ENCODE data around the gene TEX54. TPM values are rescaled to one million over a fixed set of nuclear protein-coding genes. Genes with fewer than 3 reads are reported as not detected.

TEX54 gene
- total RNA-seq, 4 donors from 2014 or later: not detected

GRCh38 chr11:62801071-62801470 is 31.6 kb downstream of the TEX54 start:
- peaks cover 0 to 73% (median 0%) of the 10 kb centered on the region in 3 donors for H3K36me3 ChIP-seq
- no peak overlapping the region for H3K27ac ChIP-seq
- no peak for TF ChIP-seq CTCF (IDR thresholded peaks at IDR 0.05)
- no peak for TF ChIP-seq POLR2A (IDR thresholded peaks at IDR 0.05)
- H3K27me3 ChIP-seq: no peaks in the 10 kb centered on the region
- DNase-seq: no peak
- no peak overlapping the region for H3K4me3 ChIP-seq
- H3K9me3 ChIP-seq: no peaks in the 10 kb centered on the region
- H3K4me1 ChIP-seq: peaks cover 0 to 10% (median 6%) of the 10 kb centered on the region in 4 donors

- no peaks in the 10 kb centered on the region for H3K9me3 ChIP-seq
- peaks cover 0 to 10% (median 5%) of the 10 kb centered on the region in 4 donors for H3K4me1 ChIP-seq
- H3K36me3 ChIP-seq: peaks cover 0 to 89% (median 2%) of the 10 kb centered on the region in 3 donors
- H3K4me3 ChIP-seq: no peak overlapping the region
- DNase-seq: no peak
- TF ChIP-seq POLR2A (IDR thresholded peaks at IDR 0.05): no peak
- TF ChIP-seq CTCF (IDR thresholded peaks at IDR 0.05): no peak
- H3K27ac ChIP-seq: no peak overlapping the region
- H3K27me3 ChIP-seq: no peaks in the 10 kb centered on the region
These were observed 33.2 kb downstream of the TEX54 start for GRCh38 chr11:62799486-62799885.

- DNase-seq: no peak
- no peak for TF ChIP-seq POLR2A (IDR thresholded peaks at IDR 0.05)
- no peak overlapping the region for H3K4me3 ChIP-seq
- H3K27ac ChIP-seq: no peak overlapping the region
- no peaks in the 10 kb centered on the region for H3K9me3 ChIP-seq
- peaks cover 0 to 93% (median 2%) of the 10 kb centered on the region in 3 donors for H3K36me3 ChIP-seq
- peaks cover 2 to 10% (median 6%) of the 10 kb centered on the region in 4 donors for H3K4me1 ChIP-seq
- H3K27me3 ChIP-seq: no peaks in the 10 kb centered on the region
These were observed 36.4 kb downstream of the TEX54 start for GRCh38 chr11:62796281-62796680.

GRCh38 chr11:62794201-62794775 is 38.4 kb downstream of the TEX54 start:
- TF ChIP-seq CTCF (IDR thresholded peaks at IDR 0.05): no peak
- TF ChIP-seq POLR2A (IDR thresholded peaks at IDR 0.05): no peak
- H3K9me3 ChIP-seq: no peaks in the 10 kb centered on the region
- no peak for DNase-seq
- H3K27ac ChIP-seq: no peak overlapping the region
- H3K4me1 ChIP-seq: peaks cover 2 to 27% (median 14%) of the 10 kb centered on the region in 4 donors
- H3K4me3 ChIP-seq: no peak overlapping the region
- peaks cover 0 to 82% (median 2%) of the 10 kb centered on the region in 3 donors for H3K36me3 ChIP-seq
- no peaks in the 10 kb centered on the region for H3K27me3 ChIP-seq

- Histone ChIP-seq H3K27ac (peak overlapping the region; percentile 68 to 91 (median 74)), H3K9me3 (no peaks in the 10 kb centered on the region), H3K4me3 (peak overlapping the region; percentile 59 to 94 (median 66)), H3K36me3 (peaks cover 0 to 66% (median 2%) of the 10 kb centered on the region in 3 donors), H3K4me1 (peaks cover 5 to 42% (median 20%) of the 10 kb centered on the region in 4 donors), H3K27me3 (no peaks in the 10 kb centered on the region)
- no peak for TF ChIP-seq CTCF (IDR thresholded peaks at IDR 0.05)
- TF ChIP-seq POLR2A (IDR thresholded peaks at IDR 0.05): no peak
- DNase-seq: no peak
These were observed 40.5 kb downstream of the TEX54 start for GRCh38 chr11:62792202-62792575.

GRCh38 chr11:62791501-62792201 is 41.0 kb downstream of the TEX54 start, which contains the start of gene TMEM223:
TSS of gene TMEM223 (minus strand) at chr11:62792006. CDS start at chr11:62791994, 12 bp downstream.
- peaks cover 0 to 61% (median 2%) of the 10 kb centered on the region in 3 donors for H3K36me3 ChIP-seq
- peak within 1 kb of the TSS; percentile 68 to 91 (median 74) for H3K27ac ChIP-seq
- peak; percentile 88 to 94 (median 93) for DNase-seq
- peak in 4 of 6 experiments; percentile 14 to 42 (median 26) for TF ChIP-seq CTCF (IDR thresholded peaks at IDR 0.05)
- TF ChIP-seq POLR2A (IDR thresholded peaks at IDR 0.05): peak; percentile 74 to 76
- H3K4me3 ChIP-seq: peak within 1 kb of the TSS; percentile 59 to 94 (median 66)
- peaks cover 5 to 42% (median 20%) of the 10 kb centered on the region in 4 donors for H3K4me1 ChIP-seq
- no peaks in the 10 kb centered on the region for H3K9me3 ChIP-seq
- no peaks in the 10 kb centered on the region for H3K27me3 ChIP-seq

Data from Peyer's patch (tissue), 4 donors.